RWPE2 (cell line): Measurements from ENCODE around the gene BNIP3.

Experiments
- ATAC-seq: fragments of 200-7000 bp; cut with Tn5 transposase; 3 replicates; pipeline ENCODE4 v1.9.1; 2021; ENCODE audit warnings: low read depth
- DNase-seq: peaks from one replicate; pipeline ENCODE4 v3.0.0-alpha.2; 2020; ENCODE audit warnings: low spot score
- H3K27ac ChIP-seq: fragments of 450-650 bp; 2 replicates; pipeline ENCODE4 v1.5.1; 2017; ENCODE audit warnings: mild to moderate bottlenecking; ENCODE audit not compliant: poor library complexity, severe bottlenecking
- H3K27me3 ChIP-seq: fragments of 250-450 bp; sonication (Bioruptor Pico); 2 replicates; pipeline ENCODE4 v1.5.1; 2021; ENCODE audit warnings: mild to moderate bottlenecking, moderate library complexity; ENCODE audit not compliant: insufficient read depth, poor library complexity, severe bottlenecking
- H3K36me3 ChIP-seq: fragments of 250-450 bp; sonication (Bioruptor Pico); 2 replicates; pipeline ENCODE4 v1.5.1; 2020; ENCODE audit warnings: low read depth, mild to moderate bottlenecking, moderate library complexity
- H3K4me1 ChIP-seq: fragments of 250-450 bp; sonication (Bioruptor Pico); 2 replicates; pipeline ENCODE4 v1.5.1; 2021; ENCODE audit warnings: mild to moderate bottlenecking, moderate library complexity; ENCODE audit not compliant: insufficient read depth, poor library complexity, severe bottlenecking
- H3K4me3 ChIP-seq: fragments of 250-450 bp; sonication (Bioruptor Pico); 2 replicates; pipeline ENCODE4 v1.5.1; 2021; ENCODE audit warnings: mild to moderate bottlenecking, moderate library complexity; ENCODE audit not compliant: severe bottlenecking
- H3K9me3 ChIP-seq: fragments of 250-450 bp; sonication (Bioruptor Pico); 2 replicates; pipeline ENCODE4 v1.5.1; 2021; ENCODE audit warnings: mild to moderate bottlenecking, moderate library complexity; ENCODE audit not compliant: severe bottlenecking
- TF ChIP-seq, protein P1 (sequence below): fragments of 450-650 bp; IDR thresholded peaks from one replicate; pipeline ENCODE4 v1.5.1; 2017; ENCODE audit warnings: mild to moderate bottlenecking, moderate library complexity; ENCODE audit not compliant: poor library complexity, severe bottlenecking

BNIP3 gene

GRCh38 chr10:131983780-131984179 lies 2.1 kb upstream of the BNIP3 start:
- Histone ChIP-seq H3K27ac (no peak overlapping the region), H3K9me3 (peaks cover 3% of the 10 kb centered on the region), H3K27me3 (no peaks in the 10 kb centered on the region), H3K4me1 (no peaks in the 10 kb centered on the region), H3K4me3 (no peak overlapping the region), H3K36me3 (peaks cover 10% of the 10 kb centered on the region)
- DNase-seq (no peak), ATAC-seq (peak; percentile 65)
- TF ChIP-seq, protein P1, sequence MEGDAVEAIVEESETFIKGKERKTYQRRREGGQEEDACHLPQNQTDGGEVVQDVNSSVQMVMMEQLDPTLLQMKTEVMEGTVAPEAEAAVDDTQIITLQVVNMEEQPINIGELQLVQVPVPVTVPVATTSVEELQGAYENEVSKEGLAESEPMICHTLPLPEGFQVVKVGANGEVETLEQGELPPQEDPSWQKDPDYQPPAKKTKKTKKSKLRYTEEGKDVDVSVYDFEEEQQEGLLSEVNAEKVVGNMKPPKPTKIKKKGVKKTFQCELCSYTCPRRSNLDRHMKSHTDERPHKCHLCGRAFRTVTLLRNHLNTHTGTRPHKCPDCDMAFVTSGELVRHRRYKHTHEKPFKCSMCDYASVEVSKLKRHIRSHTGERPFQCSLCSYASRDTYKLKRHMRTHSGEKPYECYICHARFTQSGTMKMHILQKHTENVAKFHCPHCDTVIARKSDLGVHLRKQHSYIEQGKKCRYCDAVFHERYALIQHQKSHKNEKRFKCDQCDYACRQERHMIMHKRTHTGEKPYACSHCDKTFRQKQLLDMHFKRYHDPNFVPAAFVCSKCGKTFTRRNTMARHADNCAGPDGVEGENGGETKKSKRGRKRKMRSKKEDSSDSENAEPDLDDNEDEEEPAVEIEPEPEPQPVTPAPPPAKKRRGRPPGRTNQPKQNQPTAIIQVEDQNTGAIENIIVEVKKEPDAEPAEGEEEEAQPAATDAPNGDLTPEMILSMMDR, result no peak

GRCh38 chr10:131982796-131983195 lies 1.1 kb upstream of the BNIP3 start:
- TF ChIP-seq, protein P1, result no peak
- Histone ChIP-seq H3K4me3 (peak overlapping the region; percentile 62), H3K27me3 (no peaks in the 10 kb centered on the region), H3K9me3 (no peaks in the 10 kb centered on the region), H3K27ac (no peak overlapping the region), H3K36me3 (peaks cover 15% of the 10 kb centered on the region), H3K4me1 (no peaks in the 10 kb centered on the region)
- DNase-seq, result no peak
- no peak for ATAC-seq

DNA sequence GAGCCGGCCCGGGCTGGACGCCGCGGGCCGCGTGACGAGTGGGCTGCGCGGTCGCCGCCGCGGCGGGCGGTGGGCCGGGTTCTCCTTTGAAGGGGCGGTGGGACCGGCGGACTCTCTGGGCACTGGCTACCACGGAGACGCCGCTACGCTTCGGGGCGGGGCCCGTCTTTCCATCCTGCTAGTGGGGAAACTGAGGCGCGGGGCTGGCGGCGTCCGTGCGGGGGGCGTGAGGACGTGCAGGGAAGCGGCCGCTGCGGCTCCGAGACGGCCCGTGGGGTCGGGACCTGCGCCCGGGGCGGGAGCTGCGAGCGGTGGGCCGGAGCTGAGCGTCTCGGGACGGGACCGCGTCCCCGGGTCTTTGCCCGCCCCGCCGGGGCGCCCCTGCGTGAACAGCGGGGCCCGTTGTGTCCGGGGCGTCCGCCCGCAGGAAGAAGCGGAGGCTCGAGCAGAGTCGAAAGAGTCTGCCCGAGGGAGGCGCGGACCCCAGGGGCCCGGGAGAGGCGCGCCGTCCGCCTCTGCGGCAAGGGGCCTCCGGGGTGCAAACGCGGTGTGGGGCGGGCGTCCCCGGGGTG lies 548 bp upstream of the BNIP3 start:
- H3K27ac ChIP-seq, result peak overlapping the region; percentile 51
- no peak for ATAC-seq
- no peak for DNase-seq
- peaks cover 20% of the 10 kb centered on the region for H3K36me3 ChIP-seq
- peak overlapping the region; percentile 62 for H3K4me3 ChIP-seq
- H3K27me3 ChIP-seq, result no peaks in the 10 kb centered on the region
- no peaks in the 10 kb centered on the region for H3K9me3 ChIP-seq
- TF ChIP-seq, protein P1, result no peak
- no peaks in the 10 kb centered on the region for H3K4me1 ChIP-seq

DNA sequence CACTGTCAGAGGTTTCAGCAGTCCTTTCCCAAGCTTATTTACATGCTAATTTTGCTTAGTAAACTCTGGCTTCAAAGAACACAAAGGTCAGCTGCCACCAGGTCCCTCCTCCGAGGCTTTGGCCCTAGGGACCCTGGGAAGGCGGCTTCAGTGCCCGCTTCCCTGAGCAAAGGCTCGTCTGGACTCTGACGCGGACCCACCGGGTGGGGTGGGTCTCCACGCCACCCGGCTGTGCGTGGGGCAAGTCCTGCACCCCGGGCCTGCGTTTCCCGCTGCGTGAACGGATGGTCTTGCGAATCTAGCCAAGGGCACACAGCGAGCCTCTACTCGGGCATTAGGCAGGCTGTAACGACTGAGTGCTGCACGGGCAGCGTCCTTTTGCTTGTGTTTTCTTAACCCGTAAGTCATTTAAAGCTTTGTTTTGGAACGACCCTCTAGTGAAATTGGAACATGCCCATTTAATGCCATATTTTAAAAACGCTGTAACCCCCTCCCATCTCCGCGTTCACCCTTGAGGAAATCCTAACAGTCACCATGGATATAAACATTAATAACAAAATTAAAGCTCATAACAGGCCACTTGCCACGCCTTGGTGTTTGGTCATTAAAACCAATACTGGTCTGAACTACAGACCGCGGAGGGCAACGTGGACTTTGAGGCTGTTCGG lies 828 bp downstream of the BNIP3 start:
- Histone ChIP-seq H3K36me3 (peaks cover 30% of the 10 kb centered on the region), H3K27ac (peak overlapping the region; percentile 51), H3K4me3 (peak overlapping the region; percentile 62), H3K4me1 (no peaks in the 10 kb centered on the region), H3K9me3 (no peaks in the 10 kb centered on the region), H3K27me3 (no peaks in the 10 kb centered on the region)
- ATAC-seq (no peak), DNase-seq (no peak)
- TF ChIP-seq, protein P1, result no peak

- H3K27me3 ChIP-seq, result no peaks in the 10 kb centered on the region
- H3K36me3 ChIP-seq, result peaks cover 36% of the 10 kb centered on the region
- ATAC-seq (no peak), DNase-seq (no peak)
- no peaks in the 10 kb centered on the region for H3K4me1 ChIP-seq
- TF ChIP-seq, protein P1, result no peak
- no peaks in the 10 kb centered on the region for H3K9me3 ChIP-seq
- peak overlapping the region; percentile 62 for H3K4me3 ChIP-seq
- peak overlapping the region; percentile 51 for H3K27ac ChIP-seq
These were observed 1.4 kb downstream of the BNIP3 start for GRCh38 chr10:131980321-131980720.
